Tibial artery (tissue), 4 donors: ENCODE data around the gene POLR2C.

Experiments
- DNase-seq, 2 donors: peaks; one replicate each; pipeline ENCODE4 v3.0.0-alpha.2; 2019
- H3K27ac ChIP-seq, 2 donors: fragments of 200-600 bp; sonication (generic) in 1 of 2; 1 replicate in 1 of 2; 2 replicates in 1 of 2; pipeline ENCODE4 v1.5.1; 2018 to 2019; ENCODE audit warnings: mild to moderate bottlenecking in 1 of 2
- H3K27me3 ChIP-seq, 2 donors: fragments of 200-600 bp; sonication (generic) in 1 of 2; one replicate each; pipeline versions ENCODE4 v1.5.1 to v1.6.0; 2016 to 2019
- H3K36me3 ChIP-seq, 3 donors: fragments of 200-600 bp; sonication (generic) in 2 of 3; one replicate each; pipeline ENCODE4 v1.5.1; 2016 to 2019; ENCODE audit warnings: mild to moderate bottlenecking in 2 of 3
- H3K4me1 ChIP-seq, 4 donors: fragments of 200-600 bp; sonication (generic) in 2 of 4; 1 replicate in 3 of 4; 2 replicates in 1 of 4; pipeline ENCODE4 v1.5.1; 2016 to 2019
- H3K4me3 ChIP-seq, 2 donors: fragments of 200-600 bp; sonication (generic) in 1 of 2; 1 replicate in 1 of 2; 2 replicates in 1 of 2; pipeline ENCODE4 v1.5.1; 2018 to 2019; ENCODE audit warnings: mild to moderate bottlenecking in 2 of 2
- H3K9me3 ChIP-seq, 3 donors: fragments of 200-600 bp; sonication (generic) in 1 of 3; one replicate each; pipeline ENCODE4 v1.5.1; 2016 to 2019
- CTCF ChIP-seq, 2 experiments: fragments of 200-600 bp in 1 of 2; fragments of 450-650 bp in 1 of 2; IDR thresholded peaks; one replicate each; pipeline ENCODE4 v1.5.1; 2017 to 2019; ENCODE audit warnings: antibody characterized with exemption in 2 of 2, mild to moderate bottlenecking in 1 of 2, moderate library complexity in 1 of 2
- intact Hi-C: fragments of 100-400 bp; cut with DNase I; formaldehyde crosslinking; loops from one replicate; pipeline ENCODE4 v1.15.0; 2023; ENCODE audit warnings: low total_unique reads

The POLR2C gene

GRCh38 chr16:57462209-57462977, at the start of gene POLR2C:
POLR2C (plus strand) TSS chr16:57462679; CDS start chr16:57462725, 46 bp downstream.
- Histone ChIP-seq H3K36me3 (peaks cover 25 to 68% (median 47%) of the 10 kb centered on the region in 3 donors), H3K4me1 (peaks cover 0 to 25% (median 20%) of the 10 kb centered on the region in 4 donors), H3K27ac (peak within 1 kb of the TSS; percentile 92 to 93), H3K27me3 (no peaks in the 10 kb centered on the region), H3K4me3 (peak within 1 kb of the TSS; percentile 89 to 94), H3K9me3 (no peaks in the 10 kb centered on the region)
- peak; percentile 86 to 90 for DNase-seq
- TF ChIP-seq CTCF (IDR thresholded peaks at IDR 0.05) = peak; percentile 96 to 98
- intact Hi-C loops = no loop called here

GRCh38 chr16:57413301-57413730, 49.2 kb upstream of the POLR2C start:
- DNase-seq = no peak
- H3K36me3 ChIP-seq = no peaks in the 10 kb centered on the region
- no peak for TF ChIP-seq CTCF (IDR thresholded peaks at IDR 0.05)
- no peaks in the 10 kb centered on the region for H3K9me3 ChIP-seq
- peaks cover 0 to 26% (median 15%) of the 10 kb centered on the region in 4 donors for H3K4me1 ChIP-seq
- no peak overlapping the region for H3K27ac ChIP-seq
- no peaks in the 10 kb centered on the region for H3K27me3 ChIP-seq
- H3K4me3 ChIP-seq = no peak overlapping the region
- intact Hi-C loops = no loop called here

- DNase-seq = no peak
- peaks cover 3 to 30% (median 19%) of the 10 kb centered on the region in 4 donors for H3K4me1 ChIP-seq
- TF ChIP-seq CTCF (IDR thresholded peaks at IDR 0.05) = no peak
Measured at GRCh38 chr16:57413733-57414132, 48.7 kb upstream of the POLR2C start.

GRCh38 chr16:57416084-57416483, 46.4 kb upstream of the POLR2C start:
- intact Hi-C loops = loop anchor here (5.0 kb wide), 1 partner anchor 39 kb away; no protein-coding TSS in a partner anchor
- peaks cover 7 to 31% (median 25%) of the 10 kb centered on the region in 4 donors for H3K4me1 ChIP-seq
- peak overlapping the region; percentile 55 to 56 for H3K27ac ChIP-seq
- no peaks in the 10 kb centered on the region for H3K27me3 ChIP-seq
- H3K9me3 ChIP-seq = no peaks in the 10 kb centered on the region
- TF ChIP-seq CTCF (IDR thresholded peaks at IDR 0.05) = no peak
- H3K36me3 ChIP-seq = no peaks in the 10 kb centered on the region
- no peak overlapping the region for H3K4me3 ChIP-seq
- DNase-seq = no peak

More at GRCh38 chr16:57413733-57414132, 48.7 kb upstream of the POLR2C start:
- H3K27me3 ChIP-seq = no peaks in the 10 kb centered on the region
- no peak overlapping the region for H3K27ac ChIP-seq
- no peak overlapping the region for H3K4me3 ChIP-seq
- no peaks in the 10 kb centered on the region for H3K36me3 ChIP-seq
- intact Hi-C loops = no loop called here
- no peaks in the 10 kb centered on the region for H3K9me3 ChIP-seq

- Histone ChIP-seq H3K36me3 (no peaks in the 10 kb centered on the region), H3K4me1 (peaks cover 7 to 42% (median 31%) of the 10 kb centered on the region in 4 donors), H3K9me3 (no peaks in the 10 kb centered on the region), H3K4me3 (no peak overlapping the region), H3K27ac (peak overlapping the region; percentile 62 to 66), H3K27me3 (no peaks in the 10 kb centered on the region)
- TF ChIP-seq CTCF (IDR thresholded peaks at IDR 0.05) = no peak
- no peak for DNase-seq
- intact Hi-C loops = loop anchor here (2.0 to 5.0 kb wide), 2 partner anchors 42 to 97 kb away; no protein-coding TSS in a partner anchor
Measured at GRCh38 chr16:57419506-57419905, 43.0 kb upstream of the POLR2C start.
